Activated effector memory CD4-positive, alpha-beta T cell treated with Interleukin-2 at 50 U/mL for 16 hours (primary cell): ENCODE results near the gene GAGE10.
"Not testable (repeated sequence)": the region's sequence is repeated elsewhere in the genome, so short reads cannot be mapped to it uniquely, and the experiment has no call there.

Source experiments
- DNase-seq: peaks from one replicate; pipeline ENCODE4 v3.0.0-alpha.2; 2020

Gene GAGE10

GRCh38 chrX:49330421-49330820 lies 27.0 kb downstream of the GAGE10 start:
- not testable (repeated sequence) for DNase-seq

GRCh38 chrX:49331282-49331681 lies 27.8 kb downstream of the GAGE10 start, which contains the start of gene GAGE13:
Gene GAGE13 (plus strand): TSS chrX:49331582. CDS start chrX:49332738, 1,156 bp downstream.
- DNase-seq, result not testable (repeated sequence)

GRCh38 chrX:49331841-49332240 lies 28.4 kb downstream of the GAGE10 start:
- DNase-seq, result not testable (repeated sequence)

- DNase-seq, result not testable (repeated sequence)
These were observed 38.0 kb downstream of the GAGE10 start for GRCh38 chrX:49341449-49341848.

- not testable (repeated sequence) for DNase-seq
These were observed 41.2 kb downstream of the GAGE10 start for GRCh38 chrX:49344496-49345175.

GRCh38 chrX:49345402-49345801 lies 42.0 kb downstream of the GAGE10 start:
- DNase-seq, result not testable (repeated sequence)

- not testable (repeated sequence) for DNase-seq
These were observed 42.7 kb downstream of the GAGE10 start for GRCh38 chrX:49346150-49346549.
